ENCODE measurements around the gene MAGEL2.

The MAGEL2 gene

GRCh38 chr15:23647421-23648370, at the start of gene MAGEL2:
Gene MAGEL2 (minus strand): TSS chr15:23647867. CDS start chr15:23647742, 125 bp downstream.
- DNase-seq: no peak

- no peak for DNase-seq
Measured at GRCh38 chr15:23695282-23695681, 47.6 kb upstream of the MAGEL2 start.

DNA sequence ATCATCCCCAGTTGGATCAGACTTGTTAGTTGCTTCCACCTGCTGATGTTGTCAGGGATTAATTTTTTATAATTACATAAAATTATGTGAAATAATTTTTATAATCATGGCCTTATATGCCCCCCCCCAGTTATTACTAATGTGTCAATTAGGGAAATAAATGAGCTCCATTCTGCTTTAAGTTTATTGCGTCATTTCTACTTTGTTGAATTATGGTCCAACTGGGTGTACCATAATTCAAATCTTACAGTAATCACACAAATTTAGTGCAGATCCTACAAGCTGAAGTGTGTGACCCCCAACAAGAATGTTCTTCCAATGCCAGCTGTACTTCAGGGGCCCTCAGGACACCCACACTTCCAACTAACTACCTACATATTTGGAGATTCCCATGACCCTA, 46.9 kb upstream of the MAGEL2 start:
- no peak for DNase-seq

GRCh38 chr15:23690450-23690852, 42.8 kb upstream of the MAGEL2 start:
- DNase-seq: no peak

DNA sequence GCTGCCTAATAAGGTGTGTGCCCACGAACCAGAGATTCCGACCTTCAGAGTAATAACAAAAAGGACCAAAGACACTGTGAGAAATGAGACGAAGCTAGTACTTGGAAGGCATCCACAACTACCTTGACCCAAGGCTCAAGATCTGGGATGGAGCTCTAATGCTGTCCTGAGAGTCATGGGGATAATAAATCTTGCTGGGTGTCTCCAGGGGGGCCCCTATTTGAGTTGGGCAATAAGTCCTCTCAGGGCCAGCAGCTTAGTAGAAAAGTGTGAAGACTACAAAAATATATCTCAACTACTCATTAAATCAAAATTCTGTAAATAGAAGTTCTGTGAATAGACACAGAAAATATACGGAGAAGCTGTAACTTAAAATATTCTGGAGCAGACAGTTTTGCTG, 42.3 kb upstream of the MAGEL2 start:
- DNase-seq: no peak

DNA sequence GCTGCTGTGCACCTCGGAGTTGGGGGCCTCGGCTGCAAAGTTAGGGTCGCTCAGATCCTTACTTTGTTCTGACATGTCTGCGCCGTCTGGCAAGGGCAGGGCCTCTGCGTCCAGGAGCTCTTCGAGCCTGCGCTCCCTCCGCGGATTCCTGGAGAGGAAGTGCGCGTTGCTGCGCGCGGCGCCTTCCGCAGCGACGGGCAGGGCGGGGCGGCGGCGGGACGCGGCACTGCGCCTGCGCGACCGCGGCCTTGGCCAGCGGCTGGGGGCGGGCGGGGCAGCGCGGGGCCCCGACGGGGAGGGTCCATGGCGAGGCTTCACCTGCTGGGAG, 39.4 kb upstream of the MAGEL2 start, which contains the start of gene NDN:
TSS of gene NDN (minus strand) at position 163 of the 328 bp plus-strand sequence. CDS start at position 75, 88 bp downstream.
- DNase-seq: no peak

- no peak for DNase-seq
Measured at GRCh38 chr15:23686466-23687142, 38.9 kb upstream of the MAGEL2 start.

DNA sequence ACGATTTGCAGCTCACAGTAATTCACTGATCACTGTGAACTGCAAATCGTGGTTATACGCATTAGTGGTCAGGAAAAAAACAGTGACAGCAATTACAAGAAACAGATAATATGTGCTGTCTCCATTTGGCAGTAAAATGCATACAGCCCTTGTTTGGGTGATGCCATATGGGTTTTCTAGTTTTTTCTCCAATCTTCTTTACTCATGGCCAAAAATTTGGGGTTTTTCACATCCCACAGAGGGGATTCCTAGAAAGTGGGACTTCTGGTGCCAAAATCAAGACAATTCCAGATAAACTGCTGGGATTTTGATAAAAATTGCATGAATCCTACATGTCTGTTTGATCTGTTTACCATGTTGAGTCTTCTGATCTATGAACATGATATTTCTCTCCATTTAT, 23.8 kb upstream of the MAGEL2 start:
- no peak for DNase-seq

DNA sequence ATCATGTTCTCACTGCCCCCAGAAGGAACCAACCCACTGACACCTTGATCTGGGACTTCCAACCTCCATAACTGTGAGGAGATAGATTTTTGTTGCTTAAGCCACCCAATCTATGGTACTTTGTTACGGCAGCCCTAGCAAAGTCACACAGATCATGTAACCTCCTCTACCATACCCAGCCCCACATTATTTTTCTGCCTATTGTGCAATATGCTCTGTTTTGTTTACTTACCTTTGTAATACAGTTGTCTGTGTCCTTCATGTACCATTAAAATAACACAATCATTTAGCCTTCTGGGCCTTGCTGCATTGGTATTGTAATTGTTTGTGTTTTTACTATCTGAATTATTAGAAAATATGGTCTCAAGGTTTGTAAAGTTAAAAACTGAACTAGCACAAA, 23.3 kb upstream of the MAGEL2 start:
- no peak for DNase-seq

- no peak for DNase-seq
Measured at GRCh38 chr15:23663232-23663631, 15.6 kb upstream of the MAGEL2 start.

DNA sequence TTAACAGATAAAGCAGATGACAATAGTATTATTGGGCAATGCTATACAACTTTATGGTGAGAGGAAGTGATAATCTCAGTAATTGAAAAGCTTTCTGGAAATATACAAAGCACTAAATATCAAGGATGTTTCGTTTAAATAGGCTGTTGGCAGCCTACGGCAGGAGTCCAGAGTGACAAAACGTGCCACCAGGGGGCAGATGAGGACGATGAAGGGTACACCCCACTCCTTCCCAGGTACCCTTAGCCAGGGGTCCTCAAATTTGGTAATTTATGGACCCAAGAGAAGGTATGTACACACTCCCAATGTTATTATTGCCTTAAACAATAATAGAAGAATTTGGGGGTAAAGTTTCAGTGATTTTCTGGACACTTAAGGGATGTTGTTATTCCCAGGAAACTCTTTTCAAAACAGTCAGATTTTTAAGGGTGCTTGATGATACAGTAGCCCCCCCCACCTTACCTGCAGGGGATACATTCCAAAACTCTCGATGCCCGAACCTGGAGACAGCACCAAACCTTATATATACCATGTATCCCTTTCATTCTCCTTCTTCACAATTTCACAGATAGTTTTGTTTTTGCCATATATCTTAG, 1.4 kb upstream of the MAGEL2 start:
- DNase-seq: no peak

GRCh38 chr15:23647001-23647295, 719 bp downstream of the MAGEL2 start:
- no peak for DNase-seq

- no peak for DNase-seq
Measured at GRCh38 chr15:23646165-23647000, 1.3 kb downstream of the MAGEL2 start.

DNA sequence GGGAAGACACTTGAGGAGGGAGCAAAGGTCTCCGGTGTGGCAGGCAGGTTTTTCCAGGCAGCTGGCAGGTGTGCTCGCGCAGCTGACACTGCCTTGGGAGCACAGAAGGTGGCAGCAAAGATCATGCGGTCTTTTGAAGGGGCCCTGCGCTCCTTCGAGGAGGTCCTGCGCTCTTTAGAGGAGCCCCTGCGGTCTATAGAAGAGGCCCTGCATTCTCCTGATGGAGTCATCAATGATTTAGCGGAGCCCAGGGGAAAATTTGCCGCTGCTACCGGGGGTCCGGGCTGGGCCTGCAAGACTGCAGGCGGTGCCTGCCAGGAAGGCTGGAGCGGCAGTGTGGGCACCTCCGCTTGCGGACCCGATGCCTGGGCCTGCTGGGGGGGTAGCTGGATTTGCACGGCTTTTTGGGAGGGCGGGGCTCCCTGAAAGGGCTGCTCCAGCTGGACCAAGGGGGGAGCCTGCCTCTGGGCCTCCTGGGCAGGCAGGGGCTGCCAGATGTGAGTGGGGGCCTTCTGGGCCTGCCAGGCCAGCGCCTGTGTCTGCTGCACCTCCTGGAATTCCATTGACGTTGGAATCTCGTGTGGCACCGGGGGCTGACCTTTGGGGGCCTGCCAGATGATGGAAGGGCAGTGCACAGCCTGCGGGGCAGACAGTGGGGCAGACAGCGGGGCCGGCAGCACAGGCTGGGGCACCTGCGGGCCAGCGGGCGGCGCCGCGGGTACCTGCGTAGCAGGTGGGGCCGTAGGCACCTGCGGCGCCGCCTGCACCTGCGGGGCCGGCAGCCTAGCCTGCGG, 2.1 kb downstream of the MAGEL2 start:
- no peak for DNase-seq

DNA sequence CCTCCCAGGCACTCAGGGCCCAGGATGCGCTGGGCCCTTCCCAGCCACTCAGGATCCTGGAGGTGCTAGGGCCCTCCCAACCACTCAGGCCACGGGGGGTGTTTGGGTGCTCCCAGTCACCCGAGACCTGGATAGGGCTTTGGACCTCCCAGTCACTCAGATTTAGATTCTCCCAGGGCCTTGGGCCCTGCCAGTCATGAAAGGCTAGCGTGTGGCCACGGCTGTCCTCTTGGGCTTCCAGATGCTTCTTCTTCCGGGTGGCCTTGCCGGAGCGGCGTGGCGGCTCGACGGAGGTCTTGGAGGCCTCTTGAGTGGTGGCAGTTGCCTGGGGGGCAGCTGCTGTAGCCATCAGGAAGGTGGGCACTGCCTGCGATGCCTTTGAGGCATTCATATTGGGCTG, 2.8 kb downstream of the MAGEL2 start:
- no peak for DNase-seq

DNA sequence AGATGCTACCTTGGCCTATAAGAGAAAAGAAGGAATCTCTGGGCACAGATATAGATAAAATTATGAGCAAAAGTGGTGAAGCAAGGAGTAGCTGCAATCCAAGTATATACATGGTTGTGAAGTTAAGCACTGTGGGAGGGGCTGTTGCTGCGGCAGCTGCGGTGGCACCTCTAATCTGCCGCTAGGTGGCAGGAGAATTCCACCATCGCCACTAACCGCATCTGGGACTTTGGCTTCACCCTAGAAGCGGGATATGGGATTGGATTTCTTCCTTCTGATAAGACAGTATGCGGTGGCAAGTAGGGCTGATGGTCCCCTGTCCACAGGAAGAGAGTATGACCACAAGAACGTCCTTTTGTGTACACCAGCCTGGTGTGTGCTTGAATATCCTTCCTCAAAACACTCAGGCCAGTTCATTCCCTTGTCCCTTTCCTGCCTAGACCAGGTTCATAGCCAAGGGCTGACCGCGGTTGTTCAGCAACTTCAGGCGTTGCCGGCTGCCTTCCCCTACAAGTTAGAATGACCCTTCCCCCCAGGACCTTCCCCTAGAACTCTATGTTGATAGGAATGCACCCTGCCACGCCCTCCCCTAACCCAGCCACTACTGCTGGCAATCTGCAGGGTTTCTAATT, 5.1 kb downstream of the MAGEL2 start:
- peak; percentile 30 for DNase-seq

- DNase-seq: no peak
Measured at GRCh38 chr15:23634181-23634580, 13.5 kb downstream of the MAGEL2 start.

GRCh38 chr15:23629234-23629805, 18.3 kb downstream of the MAGEL2 start:
- no peak for DNase-seq

GRCh38 chr15:23628612-23629233, 18.9 kb downstream of the MAGEL2 start:
- DNase-seq: no peak

- no peak for DNase-seq
Measured at GRCh38 chr15:23616536-23616935, 31.1 kb downstream of the MAGEL2 start.

- no peak for DNase-seq
Measured at GRCh38 chr15:23606226-23606625, 41.4 kb downstream of the MAGEL2 start.

All from activated T-cell treated with anti-CD3 and anti-CD28 coated beads, Interleukin-2, amount 50 U/mL, for 1 hour (primary cell).